Fibroblast of upper back skin (primary cell): ENCODE data around the gene UGT2A1.
A peak's percentile ranks its signal among the peaks of the same experiment; 100 is the strongest.
"Not testable (repeated sequence)": the region's sequence is repeated elsewhere in the genome, so short reads cannot be mapped to it uniquely, and the experiment has no call there.

Experiments
- DNase-seq: peaks from one replicate; pipeline ENCODE4 v3.0.0-alpha.2; 2013

Gene UGT2A1

DNA sequence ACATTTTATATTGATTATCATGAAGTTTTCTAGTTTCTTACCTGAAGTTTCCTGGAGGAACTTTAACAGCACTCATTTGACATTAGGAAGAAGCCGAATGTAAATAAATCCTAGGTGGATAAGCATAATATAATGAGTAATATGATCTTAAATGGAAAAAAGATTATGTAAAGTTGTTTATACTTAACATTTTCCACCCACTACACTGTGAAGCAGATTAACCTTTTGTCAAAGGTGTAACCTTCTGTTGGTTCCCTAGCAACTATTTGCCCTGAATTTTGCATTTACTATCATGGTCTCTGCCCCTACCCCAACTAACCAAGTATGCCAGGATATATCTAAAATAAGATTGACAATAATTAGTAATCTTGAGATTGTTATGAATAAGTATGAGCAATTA, at the start of gene UGT2A1:
Gene UGT2A1 (minus strand): TSS at position 101 of the 400 bp plus-strand sequence. CDS start 5,603 bp downstream, outside the sequence.
- no peak for DNase-seq

DNA sequence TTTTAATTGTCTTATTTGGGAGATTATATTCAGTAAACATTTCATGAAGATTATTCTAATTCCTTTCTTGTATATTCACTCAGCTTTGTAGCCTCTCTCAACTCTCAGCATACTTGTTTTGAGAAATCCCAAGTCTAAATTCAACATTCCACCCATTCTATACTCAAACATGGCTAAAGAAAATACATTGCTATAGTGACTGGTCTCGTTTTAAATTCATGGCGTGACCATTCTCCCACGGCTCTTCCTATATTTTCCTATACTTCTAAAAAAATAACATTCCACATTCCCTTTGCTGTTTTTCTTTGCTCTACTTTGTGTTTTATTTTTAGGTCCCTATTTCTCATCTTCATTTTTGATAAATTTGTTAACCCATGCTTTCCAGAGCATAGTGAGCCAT, 49.2 kb upstream of the UGT2A1 start:
- no peak for DNase-seq

- no peak for DNase-seq
These were observed 48.6 kb upstream of the UGT2A1 start for GRCh38 chr4:69701696-69702095.

DNA sequence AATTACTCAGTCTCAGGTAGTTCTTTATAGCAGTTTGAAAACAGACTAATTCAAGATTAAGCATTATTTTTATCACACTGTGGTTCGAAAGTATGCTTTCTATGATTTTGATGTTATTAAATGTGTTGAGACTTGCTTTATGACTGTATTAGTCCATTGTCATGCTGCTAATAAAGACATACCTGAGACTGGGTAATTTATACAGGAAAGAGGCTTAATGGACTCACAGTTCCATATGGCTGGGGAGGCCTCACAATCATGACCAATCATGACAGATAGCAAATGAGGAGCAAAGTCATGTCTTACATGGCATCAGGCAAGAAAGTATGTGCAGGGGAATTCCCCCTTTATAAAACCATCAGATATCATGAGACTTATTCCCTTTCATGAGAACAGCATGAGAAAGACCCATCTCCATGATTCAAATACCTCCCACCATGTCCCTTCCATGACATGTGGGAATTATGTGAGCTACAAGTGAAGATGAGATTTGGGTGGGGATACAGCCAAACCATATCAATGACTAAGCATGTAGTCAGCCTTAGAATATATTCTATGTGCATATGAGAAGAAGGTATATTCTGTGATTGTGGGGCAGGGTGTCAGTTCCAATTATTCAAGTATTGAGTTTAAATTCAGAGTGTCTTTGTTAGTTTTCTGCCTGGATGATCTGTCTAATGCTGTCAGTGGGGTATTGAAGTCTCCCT, 44.6 kb upstream of the UGT2A1 start:
- no peak for DNase-seq

- DNase-seq: peak; percentile 32
These were observed 36.6 kb upstream of the UGT2A1 start for GRCh38 chr4:69689599-69689998.

DNA sequence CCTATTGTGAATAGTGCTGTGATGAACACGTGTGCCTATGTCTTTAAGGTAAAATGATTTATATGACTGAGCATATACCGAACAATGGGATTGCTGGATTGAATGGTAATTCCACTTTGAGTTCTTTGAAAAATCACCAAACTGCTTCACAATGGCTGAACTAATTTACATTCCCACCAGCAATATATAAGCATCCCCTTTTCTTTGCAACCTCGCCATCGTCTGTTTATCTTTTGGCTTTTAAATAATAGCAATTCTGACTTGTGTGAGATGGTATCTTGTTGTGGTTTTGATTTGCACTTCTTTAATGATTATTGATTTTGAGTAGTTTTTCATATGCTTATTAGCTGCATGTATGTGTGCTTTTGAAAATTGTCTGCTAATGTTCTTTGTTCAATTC, 31.8 kb upstream of the UGT2A1 start:
- DNase-seq: no peak

GRCh38 chr4:69668680-69669079, 15.6 kb upstream of the UGT2A1 start:
- no peak for DNase-seq

DNA sequence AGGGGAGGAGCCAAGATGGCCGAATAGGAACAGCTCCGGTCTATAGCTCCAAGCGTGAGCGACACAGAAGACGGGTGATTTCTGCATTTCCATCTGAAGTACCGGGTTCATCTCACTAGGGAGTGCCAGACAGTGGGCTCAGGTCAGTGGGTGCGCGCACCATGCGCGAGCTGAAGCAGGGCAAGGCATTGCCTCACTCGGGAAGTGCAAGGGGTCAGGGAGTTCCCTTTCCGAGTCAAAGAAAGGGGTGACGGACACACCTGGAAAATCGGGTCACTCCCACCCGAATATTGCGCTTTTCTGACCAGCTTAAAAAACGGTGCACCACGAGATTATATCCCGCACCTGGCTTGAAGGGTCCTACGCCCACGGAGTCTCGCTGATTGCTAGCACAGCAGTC, 11.0 kb upstream of the UGT2A1 start:
- DNase-seq: not testable (repeated sequence)

- not testable (repeated sequence) for DNase-seq
These were observed 8.2 kb upstream of the UGT2A1 start for GRCh38 chr4:69661130-69661803.

DNA sequence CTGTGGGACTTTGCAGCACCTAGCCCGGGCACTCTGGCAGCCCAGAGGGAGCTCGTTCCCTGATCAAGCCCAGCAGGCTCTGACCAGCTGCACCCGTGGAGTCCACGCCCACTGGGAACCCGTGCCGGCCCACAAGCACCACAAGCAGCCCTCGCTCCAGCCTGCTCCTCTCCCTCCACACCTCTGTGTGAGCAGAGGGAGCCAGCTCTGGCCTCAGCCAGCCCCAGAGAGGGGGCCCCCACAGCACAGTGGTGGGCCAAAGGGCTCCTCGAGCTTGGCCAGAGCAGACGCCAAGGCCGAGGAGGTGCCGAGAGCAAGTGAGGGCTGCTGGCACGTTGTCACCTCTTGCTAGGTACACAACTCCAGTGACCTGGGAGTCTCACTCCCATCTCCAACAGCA, 5.1 kb upstream of the UGT2A1 start:
- DNase-seq: no peak

DNA sequence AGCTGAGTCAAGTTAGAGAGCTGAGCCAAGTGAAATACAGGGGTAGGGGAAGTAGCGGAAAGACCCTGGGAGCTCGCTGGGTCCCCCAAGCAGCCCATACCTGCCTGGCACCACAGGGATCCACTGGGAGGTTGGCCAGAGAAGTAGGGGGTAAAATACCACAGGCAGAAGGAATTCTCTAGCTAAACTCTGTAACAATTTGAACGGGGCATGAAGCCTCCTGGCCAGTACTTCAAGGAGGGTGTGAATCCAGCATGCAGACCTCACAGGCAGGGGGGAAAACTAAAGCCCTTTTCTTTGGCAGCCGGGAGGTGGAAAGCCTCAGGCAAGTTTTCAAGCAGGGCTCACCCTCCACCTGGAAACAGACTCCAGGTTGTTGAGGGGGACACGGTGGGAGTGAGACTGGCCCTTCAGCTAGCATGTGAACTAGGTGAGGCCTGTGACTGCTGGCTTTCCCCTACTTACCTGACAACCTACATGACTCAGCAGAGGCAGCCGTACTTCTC, 3.7 kb upstream of the UGT2A1 start:
- no peak for DNase-seq

DNA sequence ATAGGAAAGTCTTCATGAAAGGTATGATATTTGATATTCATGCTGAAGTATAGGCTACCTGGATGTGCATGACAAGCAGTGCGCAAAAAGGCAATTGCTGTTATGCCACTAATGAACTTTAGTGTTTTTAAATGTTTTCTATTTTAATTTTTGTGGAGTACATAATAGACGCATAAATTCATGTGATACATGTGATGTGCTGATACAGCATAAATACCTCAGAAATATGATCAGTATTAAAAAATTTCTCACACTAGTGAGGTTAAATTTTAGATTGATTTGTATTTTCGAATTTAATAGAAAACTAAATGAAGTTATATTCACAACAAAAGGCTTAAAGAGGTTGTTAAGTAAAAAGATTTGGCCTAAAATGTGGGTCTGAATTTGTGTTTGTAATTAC, 2.2 kb downstream of the UGT2A1 start:
- no peak for DNase-seq

- DNase-seq: no peak
These were observed 3.4 kb downstream of the UGT2A1 start for GRCh38 chr4:69649629-69650028.

GRCh38 chr4:69649207-69649606, 3.8 kb downstream of the UGT2A1 start:
- DNase-seq: no peak

GRCh38 chr4:69642961-69643360, 10.1 kb downstream of the UGT2A1 start:
- DNase-seq: no peak

DNA sequence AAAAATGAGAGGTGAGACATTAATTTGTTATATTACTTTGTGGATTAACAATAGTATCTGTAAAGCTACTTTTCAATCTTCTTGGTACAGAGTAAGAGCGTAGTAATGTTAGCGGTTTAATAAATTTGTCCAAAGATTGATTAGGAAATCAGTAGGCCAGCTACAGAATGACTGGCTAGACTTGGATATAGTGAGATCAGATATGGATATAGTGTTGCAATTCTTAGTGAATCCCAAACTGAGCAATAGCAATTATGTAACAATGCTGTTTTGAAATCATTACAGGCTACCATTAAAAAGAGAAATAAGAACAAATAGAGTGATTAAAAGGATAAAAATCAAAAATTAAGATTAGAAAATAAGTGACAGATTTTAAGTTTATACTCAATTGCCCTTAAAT, 12.8 kb downstream of the UGT2A1 start:
- no peak for DNase-seq

DNA sequence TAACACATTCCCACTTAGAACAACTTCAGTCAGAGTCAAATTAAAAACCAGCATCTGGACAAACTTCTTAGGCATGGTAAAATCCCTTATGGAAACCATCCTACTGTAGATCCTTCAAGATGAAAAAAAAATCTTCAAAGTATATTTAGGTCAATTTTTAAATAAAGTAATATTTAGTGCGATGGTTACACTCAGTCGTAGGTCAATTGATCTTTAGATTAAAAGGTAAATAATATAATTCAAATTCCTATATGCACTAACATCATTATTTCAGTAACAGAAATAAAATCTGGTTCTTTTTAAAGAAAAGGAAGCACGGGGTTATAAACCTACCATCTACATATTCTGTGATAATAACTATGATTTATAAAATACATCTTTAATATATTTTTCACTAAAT, 13.5 kb downstream of the UGT2A1 start, which contains the start of gene UGT2A2:
Gene UGT2A2 (minus strand): TSS at position 101 of the 400 bp plus-strand sequence. CDS start 2 bp downstream, at position 99.
- DNase-seq: no peak

- DNase-seq: peak; percentile 61
These were observed 35.9 kb downstream of the UGT2A1 start for GRCh38 chr4:69617083-69617694.

- no peak for DNase-seq
These were observed 42.6 kb downstream of the UGT2A1 start for GRCh38 chr4:69610484-69610883.

DNA sequence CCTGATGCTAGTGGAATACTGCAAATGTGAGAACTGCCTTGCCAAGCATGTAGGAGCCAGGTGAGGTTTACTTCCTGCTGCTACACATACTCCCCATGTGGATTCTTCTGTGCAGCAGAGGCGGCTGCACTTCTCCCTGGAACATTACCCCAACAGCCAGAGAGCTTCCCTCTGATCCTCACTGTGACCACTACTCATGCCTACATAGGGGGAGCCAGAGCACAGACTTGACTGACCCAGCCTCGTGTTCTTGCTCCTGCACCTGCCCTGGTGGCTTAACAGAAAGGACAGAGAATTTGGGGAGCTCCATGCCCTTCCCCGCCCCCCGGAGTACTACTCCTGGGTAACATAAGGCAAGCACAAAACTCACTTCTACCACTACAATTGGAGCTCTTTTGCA, 52.0 kb downstream of the UGT2A1 start:
- no peak for DNase-seq

DNA sequence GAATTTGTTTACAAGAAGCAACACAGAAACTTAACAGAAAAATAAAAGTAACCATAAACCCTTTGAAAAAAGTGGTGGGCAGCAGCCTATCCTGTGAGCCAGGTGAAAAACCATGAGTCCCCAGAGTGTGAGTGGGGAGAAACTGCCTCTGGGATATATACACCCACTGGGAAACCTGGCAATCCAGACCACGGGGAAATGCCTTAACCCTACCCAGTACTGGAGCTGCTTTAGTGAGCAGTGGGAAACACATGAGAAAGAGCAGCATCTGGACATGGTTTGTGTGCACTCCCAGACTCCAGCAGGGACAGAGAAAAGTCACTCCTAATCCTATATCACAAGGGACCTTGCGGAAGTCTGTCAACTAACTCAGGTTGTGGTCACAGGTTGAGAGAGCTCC, 53.0 kb downstream of the UGT2A1 start:
- DNase-seq: no peak

- DNase-seq: no peak
These were observed 58.7 kb downstream of the UGT2A1 start for GRCh38 chr4:69594382-69594781.

DNA sequence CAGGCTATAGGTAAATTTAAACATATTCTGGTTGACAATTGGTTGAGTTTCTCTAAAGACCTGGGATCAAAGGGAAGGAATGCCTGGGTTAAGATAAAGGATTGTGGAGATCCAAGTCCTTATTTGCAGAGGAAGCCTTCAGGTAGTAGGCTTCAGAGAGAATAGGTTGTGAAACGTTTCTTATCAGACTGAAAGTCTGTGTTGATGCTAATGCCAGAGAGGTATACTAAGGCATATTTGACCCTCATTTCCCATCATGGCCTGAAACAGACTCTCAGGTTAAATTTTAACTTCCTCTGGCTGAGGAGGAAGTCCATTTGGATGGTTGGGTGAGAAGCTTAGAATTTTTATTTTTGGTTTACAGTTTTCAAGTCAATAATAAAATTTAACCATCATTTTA, 61.7 kb downstream of the UGT2A1 start:
- no peak for DNase-seq

- DNase-seq: no peak
These were observed 63.2 kb downstream of the UGT2A1 start for GRCh38 chr4:69589884-69590283.
